ENCODE measurements around the gene SYNJ1. TPM values are rescaled to one million over a fixed set of nuclear protein-coding genes. Genes with fewer than 3 reads are reported as not detected.
A peak's percentile ranks its signal among the peaks of the same experiment; 100 is the strongest.

Gene SYNJ1
- total and polyA plus RNA-seq, 9 of the 15 experiments (the other 6 are each of a cell fraction or from before 2014, with no cell fraction given) = 2.4 to 10.6 (median 5.6) TPM

GRCh38 chr21:32727687-32728455 lies at the start of gene SYNJ1 (continued):
- peak; percentile 99 for TF ChIP-seq NKRF (IDR thresholded peaks at IDR 0.05; ENCODE audit: borderline replicate concordance)
- no peak for TF ChIP-seq NFE2 (IDR thresholded peaks at IDR 0.05; ENCODE audit: low read depth)
- no peak for TF ChIP-seq GMEB1 (CRISPR knock-in tag; IDR thresholded peaks at IDR 0.05)
- TF ChIP-seq KDM2B (CRISPR knock-in tag; IDR thresholded peaks at IDR 0.05) = no peak; the same call in 1 of the 2 replicates
- 0 out of 2 replicates have a peak, but pooled peaks have one; percentile 83 for TF ChIP-seq NCOA1 (IDR thresholded peaks at IDR 0.05; ENCODE audit: low read depth)
- TF ChIP-seq NCOA4 (IDR thresholded peaks at IDR 0.05; ENCODE audit: partially characterized antibody) = no peak
- no peak for TF ChIP-seq CREB5 (CRISPR knock-in tag; IDR thresholded peaks at IDR 0.05)
- TF ChIP-seq JUND (IDR thresholded peaks at IDR 0.05; ENCODE audit: borderline replicate concordance, low read depth, low read length) = peak; percentile 52
- 0 out of 3 replicates have a peak, but pooled peaks have one; percentile 1 for TF ChIP-seq JUND (tag; IDR thresholded peaks at IDR 0.05; ENCODE audit: borderline replicate concordance, low read depth, low read length)
- TF ChIP-seq HNRNPUL1 (IDR thresholded peaks at IDR 0.05; ENCODE audit: low read length) = no peak
- TF ChIP-seq ZNF561 (CRISPR knock-in tag; conservative IDR thresholded peaks at IDR 0.05) = no peak
- TF ChIP-seq GABPB1 (CRISPR knock-in tag; IDR thresholded peaks at IDR 0.05) = peak; percentile 96
- 0 out of 2 replicates have a peak, but pooled peaks have one; percentile 79 for TF ChIP-seq TGIF2 (CRISPR knock-in tag; IDR thresholded peaks at IDR 0.05)
- TF ChIP-seq HMGN3 (IDR thresholded peaks at IDR 0.05; ENCODE audit: borderline replicate concordance, extremely low read depth, insufficient read length, low read depth, low read length) = peak; percentile 37
- TF ChIP-seq ATF1 (CRISPR knock-in tag; IDR thresholded peaks at IDR 0.05) = no peak; the same call in none of the 2 replicates
- peak; percentile 94 for TF ChIP-seq ATF1 (tag; IDR thresholded peaks at IDR 0.05)
- TF ChIP-seq ARNT (IDR thresholded peaks at IDR 0.05) = no peak
- TF ChIP-seq PHF21A (IDR thresholded peaks at IDR 0.05; ENCODE audit: borderline replicate concordance, low read depth) = 0 out of 2 replicates have a peak, but pooled peaks have one; percentile 29
- peak; percentile 95 for TF ChIP-seq RBFOX2 (IDR thresholded peaks at IDR 0.05; ENCODE audit: low read depth, low read length)
- 0 out of 2 replicates have a peak, but pooled peaks have one; percentile 87 for TF ChIP-seq SREBF2 (CRISPR knock-in tag; IDR thresholded peaks at IDR 0.05)
- peak; percentile 57; the same call in 1 of the 2 replicates for TF ChIP-seq MXI1 (IDR thresholded peaks at IDR 0.05; ENCODE audit: low read depth, low read length)
- TF ChIP-seq CHD1 (IDR thresholded peaks at IDR 0.05; ENCODE audit: low read length) = peak; percentile 97
- TF ChIP-seq SLC30A9 (CRISPR knock-in tag; IDR thresholded peaks at IDR 0.05) = no peak

Data from K562 (cell line).